ENCODE measurements around the gene PTPN4. TPM values are rescaled to one million over a fixed set of nuclear protein-coding genes. Genes with fewer than 3 reads are reported as not detected.

Gene PTPN4
- total RNA-seq, 2 experiments from 2014 or later, result 49.3 to 50.6 TPM

- BruUV-seq (replicated peaks), result no TSS peak
- no peaks in the 10 kb centered on the region for H3K9me2 ChIP-seq (ENCODE audit: insufficient read depth, low read length)
- H3K4me1 ChIP-seq (ENCODE audit: insufficient read depth, low read length, poor library complexity, severe bottlenecking), result no peaks in the 10 kb centered on the region
- ChIA-PET CTCF (ENCODE audit: unreplicated experiment) (no interaction called here), POLR2A (no interaction called here)
- no peak for DNase-seq (ENCODE audit: low spot score)
- no peaks in the 10 kb centered on the region for H4K20me1 ChIP-seq (ENCODE audit: insufficient read depth, low read length)
- H3K79me2 ChIP-seq (ENCODE audit: insufficient read depth, low read depth, low read length), result no peaks in the 10 kb centered on the region
- H3K36me3 ChIP-seq (ENCODE audit: insufficient read depth, low read length), result no peaks in the 10 kb centered on the region
- H3K27ac ChIP-seq (ENCODE audit: low read depth, low read length, poor library complexity, severe bottlenecking), result no peak overlapping the region
- H2AFZ ChIP-seq (ENCODE audit: low read length), result no peak overlapping the region
- H3K4me2 ChIP-seq (ENCODE audit: low read length), result no peak overlapping the region
- TF ChIP-seq EZH2phosphoT487 (IDR thresholded peaks at IDR 0.05; ENCODE audit: borderline replicate concordance, low read depth, low read length), result no peak
- TF ChIP-seq, protein P1, sequence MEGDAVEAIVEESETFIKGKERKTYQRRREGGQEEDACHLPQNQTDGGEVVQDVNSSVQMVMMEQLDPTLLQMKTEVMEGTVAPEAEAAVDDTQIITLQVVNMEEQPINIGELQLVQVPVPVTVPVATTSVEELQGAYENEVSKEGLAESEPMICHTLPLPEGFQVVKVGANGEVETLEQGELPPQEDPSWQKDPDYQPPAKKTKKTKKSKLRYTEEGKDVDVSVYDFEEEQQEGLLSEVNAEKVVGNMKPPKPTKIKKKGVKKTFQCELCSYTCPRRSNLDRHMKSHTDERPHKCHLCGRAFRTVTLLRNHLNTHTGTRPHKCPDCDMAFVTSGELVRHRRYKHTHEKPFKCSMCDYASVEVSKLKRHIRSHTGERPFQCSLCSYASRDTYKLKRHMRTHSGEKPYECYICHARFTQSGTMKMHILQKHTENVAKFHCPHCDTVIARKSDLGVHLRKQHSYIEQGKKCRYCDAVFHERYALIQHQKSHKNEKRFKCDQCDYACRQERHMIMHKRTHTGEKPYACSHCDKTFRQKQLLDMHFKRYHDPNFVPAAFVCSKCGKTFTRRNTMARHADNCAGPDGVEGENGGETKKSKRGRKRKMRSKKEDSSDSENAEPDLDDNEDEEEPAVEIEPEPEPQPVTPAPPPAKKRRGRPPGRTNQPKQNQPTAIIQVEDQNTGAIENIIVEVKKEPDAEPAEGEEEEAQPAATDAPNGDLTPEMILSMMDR (conservative IDR thresholded peaks at IDR 0.05; ENCODE audit: low read length), result no peak
- H3K4me3 ChIP-seq (ENCODE audit: low read depth, low read length, poor library complexity, severe bottlenecking), result no peak overlapping the region
- H3K9me3 ChIP-seq (ENCODE audit: low read length), result no peaks in the 10 kb centered on the region
- intact Hi-C loops (cut with micrococcal nuclease; ENCODE audit: unreplicated experiment), result no loop called here
Measured at GRCh38 chr2:119860924-119861323, 101.2 kb downstream of the PTPN4 start.

GRCh38 chr2:119862127-119862889, 102.6 kb downstream of the PTPN4 start:
- TF ChIP-seq, protein P1 (conservative IDR thresholded peaks at IDR 0.05; ENCODE audit: low read length), result no peak
- no peak for TF ChIP-seq EZH2phosphoT487 (IDR thresholded peaks at IDR 0.05; ENCODE audit: borderline replicate concordance, low read depth, low read length)
- CTCF ChIA-PET (ENCODE audit: unreplicated experiment), result no interaction called here
- POLR2A ChIA-PET, result no interaction called here
- DNase-seq (ENCODE audit: low spot score), result no peak
- Histone ChIP-seq H4K20me1 (ENCODE audit: insufficient read depth, low read length) (no peaks in the 10 kb centered on the region), H3K4me1 (ENCODE audit: insufficient read depth, low read length, poor library complexity, severe bottlenecking) (no peaks in the 10 kb centered on the region), H3K36me3 (ENCODE audit: insufficient read depth, low read length) (no peaks in the 10 kb centered on the region), H3K4me2 (ENCODE audit: low read length) (no peak overlapping the region), H3K9me2 (ENCODE audit: insufficient read depth, low read length) (no peaks in the 10 kb centered on the region), H3K4me3 (ENCODE audit: low read depth, low read length, poor library complexity, severe bottlenecking) (no peak overlapping the region), H3K9me3 (ENCODE audit: low read length) (no peaks in the 10 kb centered on the region), H3K79me2 (ENCODE audit: insufficient read depth, low read depth, low read length) (no peaks in the 10 kb centered on the region), H2AFZ (ENCODE audit: low read length) (no peak overlapping the region), H3K27ac (ENCODE audit: low read depth, low read length, poor library complexity, severe bottlenecking) (no peak overlapping the region)
- BruUV-seq (replicated peaks), result no TSS peak
- intact Hi-C loops (cut with micrococcal nuclease; ENCODE audit: unreplicated experiment), result no loop called here

- BruUV-seq (replicated peaks), result no TSS peak
- H3K4me3 ChIP-seq (ENCODE audit: low read depth, low read length, poor library complexity, severe bottlenecking), result no peak overlapping the region
- no peaks in the 10 kb centered on the region for H3K36me3 ChIP-seq (ENCODE audit: insufficient read depth, low read length)
- TF ChIP-seq EZH2phosphoT487 (IDR thresholded peaks at IDR 0.05; ENCODE audit: borderline replicate concordance, low read depth, low read length), result no peak
- TF ChIP-seq, protein P1 (conservative IDR thresholded peaks at IDR 0.05; ENCODE audit: low read length), result no peak
- no peak overlapping the region for H2AFZ ChIP-seq (ENCODE audit: low read length)
- intact Hi-C loops (cut with micrococcal nuclease; ENCODE audit: unreplicated experiment), result no loop called here
- no peak overlapping the region for H3K27ac ChIP-seq (ENCODE audit: low read depth, low read length, poor library complexity, severe bottlenecking)
- ChIA-PET CTCF (ENCODE audit: unreplicated experiment) (no interaction called here), POLR2A (interaction anchor here (1.4 kb wide), 1 partner anchor 12 kb away, joined by 4 read pairs; no protein-coding TSS in a partner anchor)
- no peaks in the 10 kb centered on the region for H3K9me2 ChIP-seq (ENCODE audit: insufficient read depth, low read length)
- no peaks in the 10 kb centered on the region for H3K4me1 ChIP-seq (ENCODE audit: insufficient read depth, low read length, poor library complexity, severe bottlenecking)
- no peak for DNase-seq (ENCODE audit: low spot score)
- H3K4me2 ChIP-seq (ENCODE audit: low read length), result no peak overlapping the region
- no peaks in the 10 kb centered on the region for H4K20me1 ChIP-seq (ENCODE audit: insufficient read depth, low read length)
- H3K79me2 ChIP-seq (ENCODE audit: insufficient read depth, low read depth, low read length), result no peaks in the 10 kb centered on the region
- H3K9me3 ChIP-seq (ENCODE audit: low read length), result no peaks in the 10 kb centered on the region
Measured at GRCh38 chr2:119864318-119864717, 104.6 kb downstream of the PTPN4 start.

Measured in OCI-LY7 (cell line).